ENCODE measurements around the gene KIF1A.

KIF1A gene

DNA sequence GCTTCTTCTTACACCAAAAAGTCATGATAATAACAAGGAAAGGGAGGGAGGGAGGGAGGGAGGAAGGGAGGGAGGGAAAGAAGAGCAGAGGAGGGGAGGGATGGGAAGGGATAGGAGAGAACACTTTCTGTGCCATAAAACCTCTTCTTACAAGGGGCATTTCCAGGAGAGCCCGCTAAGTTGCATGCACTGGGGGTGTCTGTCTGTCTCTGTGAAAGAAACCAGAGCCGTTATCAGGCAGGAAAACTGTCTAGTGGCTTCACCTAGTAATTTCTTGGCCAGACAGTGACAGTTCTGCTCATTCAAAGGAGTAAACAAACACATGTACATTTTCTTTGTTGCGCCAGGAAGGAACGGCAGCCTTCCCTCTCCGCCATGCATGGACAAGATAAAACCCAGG, 82.5 kb downstream of the KIF1A start:
- H4K20me1 ChIP-seq (ENCODE audit: insufficient read depth, low read length, poor library complexity, severe bottlenecking): no peaks in the 10 kb centered on the region
- no peak overlapping the region for H3K4me2 ChIP-seq (ENCODE audit: low read depth, low read length, poor library complexity, severe bottlenecking)
- no peaks in the 10 kb centered on the region for H3K27me3 ChIP-seq (ENCODE audit: insufficient read depth, low read length, poor library complexity, severe bottlenecking)
- no peak overlapping the region for H3K4me3 ChIP-seq (ENCODE audit: low read length, poor library complexity, severe bottlenecking)
- no peaks in the 10 kb centered on the region for H3K36me3 ChIP-seq (ENCODE audit: insufficient read depth, low read length)
- no peaks in the 10 kb centered on the region for H3F3A ChIP-seq (ENCODE audit: low read depth)
- no peaks in the 10 kb centered on the region for H3K9me3 ChIP-seq (ENCODE audit: insufficient read depth, low read depth, low read length)
- no peaks in the 10 kb centered on the region for H3K79me2 ChIP-seq (ENCODE audit: insufficient read depth, low read length)
- no peaks in the 10 kb centered on the region for H3K9me2 ChIP-seq (replicated peaks; ENCODE audit: low read depth, low read length)
- no peaks in the 10 kb centered on the region for H3K4me1 ChIP-seq (ENCODE audit: insufficient read depth, low read length, poor library complexity, severe bottlenecking)
- TF ChIP-seq EZH2phosphoT487 (IDR thresholded peaks at IDR 0.05; ENCODE audit: borderline replicate concordance): no peak
- TF ChIP-seq, protein P1, sequence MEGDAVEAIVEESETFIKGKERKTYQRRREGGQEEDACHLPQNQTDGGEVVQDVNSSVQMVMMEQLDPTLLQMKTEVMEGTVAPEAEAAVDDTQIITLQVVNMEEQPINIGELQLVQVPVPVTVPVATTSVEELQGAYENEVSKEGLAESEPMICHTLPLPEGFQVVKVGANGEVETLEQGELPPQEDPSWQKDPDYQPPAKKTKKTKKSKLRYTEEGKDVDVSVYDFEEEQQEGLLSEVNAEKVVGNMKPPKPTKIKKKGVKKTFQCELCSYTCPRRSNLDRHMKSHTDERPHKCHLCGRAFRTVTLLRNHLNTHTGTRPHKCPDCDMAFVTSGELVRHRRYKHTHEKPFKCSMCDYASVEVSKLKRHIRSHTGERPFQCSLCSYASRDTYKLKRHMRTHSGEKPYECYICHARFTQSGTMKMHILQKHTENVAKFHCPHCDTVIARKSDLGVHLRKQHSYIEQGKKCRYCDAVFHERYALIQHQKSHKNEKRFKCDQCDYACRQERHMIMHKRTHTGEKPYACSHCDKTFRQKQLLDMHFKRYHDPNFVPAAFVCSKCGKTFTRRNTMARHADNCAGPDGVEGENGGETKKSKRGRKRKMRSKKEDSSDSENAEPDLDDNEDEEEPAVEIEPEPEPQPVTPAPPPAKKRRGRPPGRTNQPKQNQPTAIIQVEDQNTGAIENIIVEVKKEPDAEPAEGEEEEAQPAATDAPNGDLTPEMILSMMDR (conservative IDR thresholded peaks at IDR 0.05; ENCODE audit: low read length): no peak
- H3K9ac ChIP-seq (ENCODE audit: low read depth, low read length, poor library complexity, severe bottlenecking): no peak overlapping the region
- H2AFZ ChIP-seq (ENCODE audit: low read length): no peak overlapping the region

DNA sequence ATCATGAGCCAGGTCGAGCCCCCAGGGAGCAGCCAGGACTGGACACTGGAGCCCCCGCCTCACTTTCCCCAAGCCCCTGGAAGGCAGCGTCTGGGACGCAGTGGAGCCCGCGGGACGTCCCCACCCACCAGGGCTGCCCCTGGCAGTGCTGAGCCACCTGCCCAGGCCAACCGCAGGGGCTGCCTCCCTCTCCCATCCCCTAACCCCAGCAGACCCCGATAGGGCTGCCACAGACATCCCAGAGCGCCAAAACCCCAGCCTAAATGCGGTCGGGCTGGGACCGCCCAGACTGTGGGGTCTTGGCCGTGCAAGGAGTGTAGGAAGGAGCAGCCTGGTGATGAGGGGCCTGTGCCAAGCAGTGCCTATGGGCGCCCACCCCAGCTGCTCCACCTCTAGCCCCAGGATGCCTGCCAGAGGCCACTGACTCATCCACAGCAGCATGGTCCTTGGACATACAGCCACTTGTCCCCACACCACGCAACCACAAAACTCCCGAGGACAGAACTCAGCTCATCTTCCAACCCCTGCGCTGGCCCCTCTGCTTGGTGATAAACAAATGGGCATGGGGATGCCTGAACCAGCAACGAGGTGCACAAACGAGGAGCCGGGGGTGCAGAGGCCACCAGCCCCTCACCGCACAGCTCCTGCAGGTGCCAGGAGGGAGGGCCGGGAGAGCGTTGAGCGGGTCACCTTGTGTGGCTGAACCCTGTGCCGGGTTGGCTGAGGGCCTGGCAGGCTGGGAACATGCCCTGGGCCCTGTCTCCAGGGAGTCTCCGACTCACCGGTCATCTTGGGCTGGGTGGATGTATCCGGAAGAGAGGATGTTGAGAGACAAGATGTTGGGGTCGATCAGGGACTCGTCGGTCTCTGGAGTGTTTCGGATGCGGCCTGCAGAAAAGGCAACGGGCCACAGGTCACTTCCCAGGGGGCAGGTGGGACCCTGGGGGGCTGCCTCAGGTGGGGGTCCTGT, 83.5 kb downstream of the KIF1A start:
- Histone ChIP-seq H3K4me2 (ENCODE audit: low read depth, low read length, poor library complexity, severe bottlenecking) (no peak overlapping the region), H3K9ac (ENCODE audit: low read depth, low read length, poor library complexity, severe bottlenecking) (no peak overlapping the region), H4K20me1 (ENCODE audit: insufficient read depth, low read length, poor library complexity, severe bottlenecking) (no peaks in the 10 kb centered on the region), H3K4me3 (ENCODE audit: low read length, poor library complexity, severe bottlenecking) (no peak overlapping the region), H3K9me2 (replicated peaks; ENCODE audit: low read depth, low read length) (no peaks in the 10 kb centered on the region), H3K9me3 (ENCODE audit: insufficient read depth, low read depth, low read length) (no peaks in the 10 kb centered on the region), H3K27me3 (ENCODE audit: insufficient read depth, low read length, poor library complexity, severe bottlenecking) (no peaks in the 10 kb centered on the region), H3K4me1 (ENCODE audit: insufficient read depth, low read length, poor library complexity, severe bottlenecking) (no peaks in the 10 kb centered on the region), H3K36me3 (ENCODE audit: insufficient read depth, low read length) (no peaks in the 10 kb centered on the region), H2AFZ (ENCODE audit: low read length) (no peak overlapping the region), H3K79me2 (ENCODE audit: insufficient read depth, low read length) (no peaks in the 10 kb centered on the region), H3F3A (ENCODE audit: low read depth) (no peaks in the 10 kb centered on the region)
- no peak for TF ChIP-seq EZH2phosphoT487 (IDR thresholded peaks at IDR 0.05; ENCODE audit: borderline replicate concordance)
- TF ChIP-seq, protein P1 (conservative IDR thresholded peaks at IDR 0.05; ENCODE audit: low read length): no peak

DNA sequence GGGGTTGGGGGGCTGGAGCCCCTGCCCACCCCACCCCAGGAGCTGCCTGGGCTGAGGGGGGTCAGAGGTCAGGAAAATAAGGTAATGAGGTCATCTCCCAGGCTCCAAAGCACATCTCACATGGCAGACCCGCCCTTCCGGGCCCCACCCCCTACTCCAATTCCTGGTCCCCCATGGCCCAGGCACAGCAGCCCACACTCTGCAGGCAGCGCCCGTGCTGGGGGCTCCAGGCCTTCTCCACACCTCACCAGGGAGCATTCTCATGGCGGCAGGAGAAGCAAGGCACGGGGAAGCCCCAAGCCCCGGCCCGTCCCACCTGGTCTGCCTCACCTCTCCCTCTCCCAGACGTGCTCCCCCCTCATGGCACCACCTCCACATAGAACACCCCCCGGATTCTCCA, 84.5 kb downstream of the KIF1A start:
- no peaks in the 10 kb centered on the region for H3K4me1 ChIP-seq (ENCODE audit: insufficient read depth, low read length, poor library complexity, severe bottlenecking)
- no peaks in the 10 kb centered on the region for H4K20me1 ChIP-seq (ENCODE audit: insufficient read depth, low read length, poor library complexity, severe bottlenecking)
- H3K36me3 ChIP-seq (ENCODE audit: insufficient read depth, low read length): no peaks in the 10 kb centered on the region
- H3K79me2 ChIP-seq (ENCODE audit: insufficient read depth, low read length): no peaks in the 10 kb centered on the region
- TF ChIP-seq, protein P1 (conservative IDR thresholded peaks at IDR 0.05; ENCODE audit: low read length): no peak
- TF ChIP-seq EZH2phosphoT487 (IDR thresholded peaks at IDR 0.05; ENCODE audit: borderline replicate concordance): no peak
- no peaks in the 10 kb centered on the region for H3K9me3 ChIP-seq (ENCODE audit: insufficient read depth, low read depth, low read length)
- no peaks in the 10 kb centered on the region for H3F3A ChIP-seq (ENCODE audit: low read depth)
- H2AFZ ChIP-seq (ENCODE audit: low read length): no peak overlapping the region
- H3K4me2 ChIP-seq (ENCODE audit: low read depth, low read length, poor library complexity, severe bottlenecking): no peak overlapping the region
- H3K9ac ChIP-seq (ENCODE audit: low read depth, low read length, poor library complexity, severe bottlenecking): no peak overlapping the region
- H3K27me3 ChIP-seq (ENCODE audit: insufficient read depth, low read length, poor library complexity, severe bottlenecking): no peaks in the 10 kb centered on the region
- no peak overlapping the region for H3K4me3 ChIP-seq (ENCODE audit: low read length, poor library complexity, severe bottlenecking)
- H3K9me2 ChIP-seq (replicated peaks; ENCODE audit: low read depth, low read length): no peaks in the 10 kb centered on the region
